SW 1271 (cell line): Measurements from ENCODE around the gene LEPR.

Experiments
- DNase-seq, 2 experiments: peaks; one replicate each; lab custom pipeline; 2025; lab: John Stamatoyannopoulos, UW

LEPR gene

DNA sequence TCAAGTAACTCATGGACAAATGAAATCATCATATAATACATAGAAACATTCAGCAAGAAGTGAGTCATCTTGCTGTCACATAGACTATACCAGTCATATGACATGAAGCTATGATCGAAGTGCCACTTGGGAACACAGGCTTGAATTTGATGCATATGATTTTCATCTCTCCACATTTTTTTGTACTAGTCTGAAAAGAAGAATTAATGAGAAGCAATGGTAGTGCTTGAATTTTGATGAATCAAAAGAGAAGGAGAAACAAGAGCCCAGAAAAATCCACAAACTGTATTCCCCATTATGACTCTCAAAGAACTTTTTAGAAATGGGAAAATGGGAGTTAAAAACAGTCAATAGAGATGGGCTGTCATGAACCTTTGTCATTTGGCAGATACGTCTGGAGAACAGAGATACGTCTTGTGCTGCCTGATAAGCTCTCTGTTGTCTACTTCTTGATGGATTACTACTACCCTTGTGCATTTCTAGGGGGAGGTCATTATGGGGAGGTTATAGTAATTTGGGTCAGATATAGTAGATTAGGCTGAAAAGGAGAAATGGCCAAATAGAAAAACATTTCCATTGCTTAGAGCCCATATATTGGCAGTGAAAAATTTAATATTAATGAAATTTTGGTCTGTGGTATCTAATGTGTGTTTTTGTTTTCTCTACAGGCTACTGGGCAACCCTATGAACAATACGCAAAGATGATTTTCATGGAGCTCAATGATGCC lies 8.0 kb upstream of the LEPR start:
- no peak for DNase-seq

- DNase-seq = no peak
These were observed 7.5 kb upstream of the LEPR start for GRCh38 chr1:65412984-65413375.

DNA sequence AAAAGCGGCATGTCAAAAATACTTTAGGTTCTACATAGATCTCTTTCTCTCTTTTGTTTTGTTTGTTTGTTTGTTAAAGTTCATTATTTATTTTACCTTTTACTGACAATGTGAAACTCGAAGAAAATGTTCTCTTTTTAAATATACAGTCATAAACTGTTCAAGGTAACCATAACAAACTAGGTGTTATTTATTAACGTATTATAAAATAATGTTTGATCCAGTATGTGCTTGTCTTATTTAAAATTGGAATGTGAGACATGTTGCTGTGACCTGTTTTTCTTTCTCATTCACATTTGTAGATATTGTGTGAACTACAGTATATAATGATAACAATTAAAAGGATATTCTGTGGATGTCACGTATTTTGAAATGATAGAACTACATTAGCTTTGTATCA lies 5.9 kb upstream of the LEPR start:
- DNase-seq = no peak

- DNase-seq = no peak
These were observed 3.7 kb upstream of the LEPR start for GRCh38 chr1:65416767-65417166.

- DNase-seq = no peak
These were observed 2.7 kb upstream of the LEPR start for GRCh38 chr1:65417729-65418128.

DNA sequence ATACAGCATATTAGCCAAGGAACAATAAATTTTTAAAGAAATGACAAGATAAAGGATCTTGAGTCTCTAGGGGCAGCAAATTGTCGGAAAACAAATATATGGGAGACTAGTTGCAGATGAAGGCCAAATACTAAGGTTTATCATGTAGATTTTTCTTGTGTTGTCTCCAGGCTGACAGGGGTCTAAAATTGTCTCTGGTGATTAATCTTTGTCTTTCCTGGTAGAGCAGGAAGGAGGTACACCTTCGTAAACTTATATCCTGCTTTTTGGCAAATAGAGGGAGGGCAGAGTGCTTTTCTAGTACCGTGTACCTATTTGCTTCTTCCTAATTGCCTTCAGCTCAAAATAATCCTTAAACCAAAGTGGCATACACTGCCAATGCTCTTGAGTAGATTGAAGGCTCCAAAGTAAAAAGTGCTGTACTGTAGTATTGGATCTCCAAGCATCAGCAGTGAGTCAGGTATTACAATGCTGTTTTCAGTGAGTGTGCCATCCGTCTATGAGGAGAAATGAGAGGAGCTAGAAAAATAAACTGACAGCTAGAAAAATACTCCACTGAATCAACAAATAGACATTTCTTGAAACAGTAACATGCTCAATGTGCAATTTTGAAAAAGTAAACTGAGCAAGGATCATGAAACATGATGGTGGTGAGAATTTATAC lies 1.8 kb upstream of the LEPR start:
- DNase-seq = no peak

GRCh38 chr1:65419681-65420589 lies 533 bp upstream of the LEPR start:
- DNase-seq = peak; percentile 90 to 93

DNA sequence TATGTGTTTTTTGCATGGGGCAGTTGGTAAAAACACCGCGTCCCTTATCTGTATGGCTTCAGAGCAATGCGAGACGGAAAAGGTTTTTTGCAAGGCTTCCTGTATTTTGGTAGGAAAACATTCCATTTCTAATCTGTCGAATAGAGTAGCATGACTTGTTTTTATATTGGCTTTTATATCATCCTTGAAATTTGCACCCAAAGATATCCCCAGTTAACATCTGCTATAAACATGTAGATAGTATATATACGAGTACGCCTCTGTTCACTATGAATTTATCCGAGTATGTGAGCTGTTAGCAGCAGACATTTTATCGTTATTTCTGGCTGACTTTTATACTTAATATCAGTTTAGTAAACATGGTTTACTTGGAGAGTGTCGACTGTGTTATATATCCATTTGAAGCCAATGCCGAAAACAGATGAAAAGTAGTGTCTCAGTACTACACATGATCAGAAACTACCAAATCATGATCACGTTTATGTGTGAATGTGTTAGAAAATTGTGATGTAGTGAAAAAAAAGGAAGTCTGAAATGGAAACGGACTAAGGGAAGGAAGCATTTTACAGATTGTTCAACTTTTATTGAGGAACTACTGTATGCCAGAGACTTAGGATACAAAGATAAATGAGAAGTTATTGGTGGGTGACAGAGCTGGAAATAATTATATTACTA lies 1.0 kb downstream of the LEPR start:
- peak in 1 of 2 experiments; percentile 35 for DNase-seq

- DNase-seq = peak in 1 of 2 experiments; percentile 60
These were observed 2.1 kb downstream of the LEPR start for GRCh38 chr1:65422241-65423203.

GRCh38 chr1:65423884-65424572 lies 3.6 kb downstream of the LEPR start:
- peak; percentile 45 to 84 for DNase-seq

DNA sequence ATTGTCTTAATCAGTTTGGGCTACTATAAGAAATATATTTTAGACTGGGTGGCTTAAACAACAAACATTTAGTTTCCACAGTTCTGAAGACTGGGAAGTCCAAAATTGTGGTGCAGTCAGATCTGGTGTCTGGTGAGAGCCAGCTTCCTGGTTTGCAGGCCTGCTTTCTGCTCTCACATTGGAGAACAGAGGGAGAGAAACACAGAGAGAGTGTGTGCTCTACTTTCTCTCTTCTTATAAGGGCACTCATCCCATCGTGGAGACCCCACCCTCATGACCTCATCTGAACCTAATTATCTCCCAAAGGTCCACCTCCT lies 4.1 kb downstream of the LEPR start:
- no peak for DNase-seq

DNA sequence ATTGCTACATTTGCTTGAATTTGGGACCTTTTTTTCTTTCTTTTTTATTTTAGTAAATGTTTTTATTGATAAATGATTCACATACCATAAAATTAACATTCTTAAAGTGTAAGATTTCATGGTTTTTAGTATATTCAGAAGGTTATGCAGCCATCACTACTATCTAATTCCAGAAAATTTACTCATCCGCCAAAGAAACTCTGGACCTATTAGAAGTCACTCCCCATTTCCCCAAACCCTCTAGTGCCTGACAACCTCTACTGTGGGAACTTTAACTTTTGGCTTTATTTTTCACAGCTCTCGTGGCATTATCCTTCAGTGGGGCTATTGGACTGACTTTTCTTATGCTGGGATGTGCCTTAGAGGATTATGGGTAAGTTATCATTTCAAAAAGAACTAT lies 4.5 kb downstream of the LEPR start:
- no peak for DNase-seq

- peak; percentile 32 to 84 for DNase-seq
These were observed 5.2 kb downstream of the LEPR start for GRCh38 chr1:65425697-65426096.

GRCh38 chr1:65429078-65429477 lies 8.6 kb downstream of the LEPR start:
- no peak for DNase-seq

GRCh38 chr1:65429806-65430205 lies 9.3 kb downstream of the LEPR start:
- peak; percentile 53 to 89 for DNase-seq

DNA sequence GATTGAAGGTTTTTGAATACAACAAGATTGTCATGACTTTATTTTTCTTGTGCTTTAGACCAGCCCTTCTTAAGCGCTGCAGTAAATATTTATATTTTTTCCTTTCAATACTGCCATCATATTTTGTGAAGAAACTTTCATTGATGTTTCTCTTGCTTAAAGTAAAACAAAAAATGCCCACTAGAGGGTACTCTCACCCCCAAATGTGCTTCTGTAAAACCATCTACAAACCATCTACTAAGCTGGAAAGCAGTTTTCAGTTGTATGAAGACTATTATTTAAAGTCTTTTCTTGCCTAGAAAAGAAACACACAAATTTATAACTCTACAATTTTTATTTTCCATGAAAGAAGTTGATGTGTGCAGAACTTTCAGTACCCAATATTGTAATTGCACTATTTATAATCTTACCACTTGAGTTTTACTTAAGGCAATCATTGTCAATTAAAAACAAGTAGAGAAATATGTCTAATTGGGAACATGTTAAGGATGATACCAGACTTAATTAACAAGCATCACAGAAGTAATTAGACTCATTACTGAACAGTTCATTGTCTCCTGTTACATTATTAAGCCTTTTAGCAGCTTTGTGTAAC lies 10.7 kb downstream of the LEPR start:
- peak in 1 of 2 experiments; percentile 39 for DNase-seq

- no peak for DNase-seq
These were observed 12.4 kb downstream of the LEPR start for GRCh38 chr1:65432918-65433317.

GRCh38 chr1:65434255-65434654 lies 13.8 kb downstream of the LEPR start:
- peak in 1 of 2 experiments; percentile 13 for DNase-seq

GRCh38 chr1:65434760-65435159 lies 14.3 kb downstream of the LEPR start:
- no peak for DNase-seq

DNA sequence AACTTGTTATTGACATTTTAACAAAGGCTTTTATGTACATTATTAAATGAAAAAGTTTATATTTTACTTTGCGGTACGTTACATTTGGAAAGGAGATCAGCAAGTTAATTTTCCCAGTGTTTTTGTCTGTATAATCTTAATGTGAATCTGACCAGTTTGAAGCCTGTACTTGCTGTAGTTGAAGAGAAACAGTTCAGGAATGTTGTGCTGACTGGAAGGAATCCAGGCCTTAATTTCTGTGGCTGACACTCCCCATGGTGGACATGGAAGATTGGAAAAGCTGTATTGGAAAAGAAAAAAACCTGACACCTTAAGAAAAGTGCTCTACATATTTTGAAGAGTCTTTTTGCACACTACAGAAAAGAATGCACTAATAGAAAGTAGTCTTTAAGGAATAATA lies 15.5 kb downstream of the LEPR start:
- no peak for DNase-seq
